ENCODE measurements around the gene DENND4C.
"Not testable (repeated sequence)": the region's sequence is repeated elsewhere in the genome, so short reads cannot be mapped to it uniquely, and the experiment has no call there.

The DENND4C gene

GRCh38 chr9:19386502-19387044 is 156.1 kb downstream of the DENND4C start:
- Histone ChIP-seq H3K9ac (ENCODE audit: low read length) (no peak overlapping the region), H3F3A (ENCODE audit: insufficient read depth, low read length) (no peaks in the 10 kb centered on the region), H2AFZ (ENCODE audit: low read length) (no peak overlapping the region), H3K79me2 (ENCODE audit: insufficient read depth, low read length) (no peaks in the 10 kb centered on the region), H3K4me2 (ENCODE audit: low read length) (no peak overlapping the region), H3K4me3 (ENCODE audit: low read depth, low read length, poor library complexity, severe bottlenecking) (no peak overlapping the region), H4K20me1 (ENCODE audit: insufficient read depth, low read length) (no peaks in the 10 kb centered on the region), H3K9me3 (ENCODE audit: low read length) (no peaks in the 10 kb centered on the region), H3K9me2 (ENCODE audit: low read depth, low read length) (no peaks in the 10 kb centered on the region), H3K36me3 (ENCODE audit: insufficient read depth, low read length) (no peaks in the 10 kb centered on the region), H3K27ac (ENCODE audit: low read depth, low read length, poor library complexity, severe bottlenecking) (no peak overlapping the region), H3K4me1 (ENCODE audit: insufficient read depth, low read length, severe bottlenecking) (no peaks in the 10 kb centered on the region), H3K27me3 (ENCODE audit: insufficient read depth, low read length) (no peaks in the 10 kb centered on the region)
- no peak for TF ChIP-seq EZH2 (IDR thresholded peaks at IDR 0.05; ENCODE audit: borderline replicate concordance, low read length)
- TF ChIP-seq CTCF (IDR thresholded peaks at IDR 0.05; ENCODE audit: low read length) = no peak

- TF ChIP-seq EZH2 (IDR thresholded peaks at IDR 0.05; ENCODE audit: borderline replicate concordance, low read length) (no peak), CTCF (IDR thresholded peaks at IDR 0.05; ENCODE audit: low read length) (no peak)
- Histone ChIP-seq H3F3A (ENCODE audit: insufficient read depth, low read length) (no peaks in the 10 kb centered on the region), H3K27me3 (ENCODE audit: insufficient read depth, low read length) (no peaks in the 10 kb centered on the region), H3K27ac (ENCODE audit: low read depth, low read length, poor library complexity, severe bottlenecking) (no peak overlapping the region), H3K36me3 (ENCODE audit: insufficient read depth, low read length) (no peaks in the 10 kb centered on the region), H4K20me1 (ENCODE audit: insufficient read depth, low read length) (no peaks in the 10 kb centered on the region), H3K4me3 (ENCODE audit: low read depth, low read length, poor library complexity, severe bottlenecking) (no peak overlapping the region), H3K4me2 (ENCODE audit: low read length) (no peak overlapping the region), H3K79me2 (ENCODE audit: insufficient read depth, low read length) (no peaks in the 10 kb centered on the region), H3K9me2 (ENCODE audit: low read depth, low read length) (no peaks in the 10 kb centered on the region), H3K9ac (ENCODE audit: low read length) (no peak overlapping the region), H3K4me1 (ENCODE audit: insufficient read depth, low read length, severe bottlenecking) (no peaks in the 10 kb centered on the region), H2AFZ (ENCODE audit: low read length) (no peak overlapping the region), H3K9me3 (ENCODE audit: low read length) (no peaks in the 10 kb centered on the region)
These were observed 156.8 kb downstream of the DENND4C start for GRCh38 chr9:19387317-19387716.

GRCh38 chr9:19389539-19389938 is 159.0 kb downstream of the DENND4C start:
- not testable (repeated sequence) for H3K9me3 ChIP-seq (ENCODE audit: low read length); H2AFZ ChIP-seq (ENCODE audit: low read length); H3K4me1 ChIP-seq (ENCODE audit: insufficient read depth, low read length, severe bottlenecking); H3F3A ChIP-seq (ENCODE audit: insufficient read depth, low read length); H4K20me1 ChIP-seq (ENCODE audit: insufficient read depth, low read length); H3K4me3 ChIP-seq (ENCODE audit: low read depth, low read length, poor library complexity, severe bottlenecking); H3K27ac ChIP-seq (ENCODE audit: low read depth, low read length, poor library complexity, severe bottlenecking); H3K4me2 ChIP-seq (ENCODE audit: low read length); H3K36me3 ChIP-seq (ENCODE audit: insufficient read depth, low read length); H3K79me2 ChIP-seq (ENCODE audit: insufficient read depth, low read length); H3K9me2 ChIP-seq (ENCODE audit: low read depth, low read length); H3K9ac ChIP-seq (ENCODE audit: low read length); H3K27me3 ChIP-seq (ENCODE audit: insufficient read depth, low read length)

- no peak overlapping the region for H3K4me2 ChIP-seq (ENCODE audit: low read length)
- no peak overlapping the region for H2AFZ ChIP-seq (ENCODE audit: low read length)
- H3K79me2 ChIP-seq (ENCODE audit: insufficient read depth, low read length) = no peaks in the 10 kb centered on the region
- no peaks in the 10 kb centered on the region; the same call in 1 of the 2 replicates for H3K36me3 ChIP-seq (ENCODE audit: insufficient read depth, low read length)
- no peaks in the 10 kb centered on the region for H3K9me2 ChIP-seq (ENCODE audit: low read depth, low read length)
- 0 out of 2 replicates have a peak, but pooled peaks cover 3% of the 10 kb centered on the region for H3K9me3 ChIP-seq (ENCODE audit: low read length)
- H3F3A ChIP-seq (ENCODE audit: insufficient read depth, low read length) = no peaks in the 10 kb centered on the region
- H3K4me1 ChIP-seq (ENCODE audit: insufficient read depth, low read length, severe bottlenecking) = no peaks in the 10 kb centered on the region
- no peaks in the 10 kb centered on the region for H4K20me1 ChIP-seq (ENCODE audit: insufficient read depth, low read length)
- H3K9ac ChIP-seq (ENCODE audit: low read length) = no peak overlapping the region
- no peak overlapping the region for H3K4me3 ChIP-seq (ENCODE audit: low read depth, low read length, poor library complexity, severe bottlenecking)
- 0 out of 2 replicates have a peak, but pooled peaks cover 5% of the 10 kb centered on the region for H3K27me3 ChIP-seq (ENCODE audit: insufficient read depth, low read length)
- H3K27ac ChIP-seq (ENCODE audit: low read depth, low read length, poor library complexity, severe bottlenecking) = no peak overlapping the region
- no peak for TF ChIP-seq EZH2 (IDR thresholded peaks at IDR 0.05; ENCODE audit: borderline replicate concordance, low read length)
These were observed 167.4 kb downstream of the DENND4C start for GRCh38 chr9:19397845-19398244.

- H3K9me3 ChIP-seq (ENCODE audit: low read length); H3K9ac ChIP-seq (ENCODE audit: low read length); H3K4me2 ChIP-seq (ENCODE audit: low read length); H3K4me1 ChIP-seq (ENCODE audit: insufficient read depth, low read length, severe bottlenecking); H3K9me2 ChIP-seq (ENCODE audit: low read depth, low read length); H2AFZ ChIP-seq (ENCODE audit: low read length); H3K79me2 ChIP-seq (ENCODE audit: insufficient read depth, low read length); H3F3A ChIP-seq (ENCODE audit: insufficient read depth, low read length); H3K4me3 ChIP-seq (ENCODE audit: low read depth, low read length, poor library complexity, severe bottlenecking); H3K27me3 ChIP-seq (ENCODE audit: insufficient read depth, low read length); H4K20me1 ChIP-seq (ENCODE audit: insufficient read depth, low read length); H3K36me3 ChIP-seq (ENCODE audit: insufficient read depth, low read length); H3K27ac ChIP-seq (ENCODE audit: low read depth, low read length, poor library complexity, severe bottlenecking): not testable (repeated sequence)
These were observed 172.7 kb downstream of the DENND4C start for GRCh38 chr9:19403231-19403630.

Data from OCI-LY1 (cell line).